ENCODE data around the gene ACP4. TPM values are rescaled to one million over a fixed set of nuclear protein-coding genes. Genes with fewer than 3 reads are reported as not detected.
"Not testable (repeated sequence)": the region's sequence is repeated elsewhere in the genome, so short reads cannot be mapped to it uniquely, and the experiment has no call there.

ACP4 gene
- total RNA-seq, 1 donor, result not detected

GRCh38 chr19:50749490-50749889 lies 40.7 kb upstream of the ACP4 start:
- H3K4me1 ChIP-seq (ENCODE audit: insufficient read depth, low read length), result no peaks in the 10 kb centered on the region
- no peak overlapping the region for H3K4me3 ChIP-seq (ENCODE audit: insufficient read depth, low read length)
- no peaks in the 10 kb centered on the region for H3K79me2 ChIP-seq (ENCODE audit: insufficient read depth, low read length)
- no peak for DNase-seq (ENCODE audit: insufficient read length, low spot score, missing footprints)
- no peak overlapping the region for H3K4me2 ChIP-seq (ENCODE audit: insufficient read depth, low read length)
- H4K20me1 ChIP-seq (ENCODE audit: insufficient read depth, low read length), result no peaks in the 10 kb centered on the region
- H3K27me3 ChIP-seq (ENCODE audit: insufficient read depth, low read length), result no peaks in the 10 kb centered on the region
- H3K9me3 ChIP-seq (ENCODE audit: low read depth, low read length), result no peaks in the 10 kb centered on the region
- H3K36me3 ChIP-seq (ENCODE audit: insufficient read depth, low read length), result no peaks in the 10 kb centered on the region
- H3K27ac ChIP-seq (ENCODE audit: low read depth, low read length), result no peak overlapping the region
- TF ChIP-seq, protein P1, sequence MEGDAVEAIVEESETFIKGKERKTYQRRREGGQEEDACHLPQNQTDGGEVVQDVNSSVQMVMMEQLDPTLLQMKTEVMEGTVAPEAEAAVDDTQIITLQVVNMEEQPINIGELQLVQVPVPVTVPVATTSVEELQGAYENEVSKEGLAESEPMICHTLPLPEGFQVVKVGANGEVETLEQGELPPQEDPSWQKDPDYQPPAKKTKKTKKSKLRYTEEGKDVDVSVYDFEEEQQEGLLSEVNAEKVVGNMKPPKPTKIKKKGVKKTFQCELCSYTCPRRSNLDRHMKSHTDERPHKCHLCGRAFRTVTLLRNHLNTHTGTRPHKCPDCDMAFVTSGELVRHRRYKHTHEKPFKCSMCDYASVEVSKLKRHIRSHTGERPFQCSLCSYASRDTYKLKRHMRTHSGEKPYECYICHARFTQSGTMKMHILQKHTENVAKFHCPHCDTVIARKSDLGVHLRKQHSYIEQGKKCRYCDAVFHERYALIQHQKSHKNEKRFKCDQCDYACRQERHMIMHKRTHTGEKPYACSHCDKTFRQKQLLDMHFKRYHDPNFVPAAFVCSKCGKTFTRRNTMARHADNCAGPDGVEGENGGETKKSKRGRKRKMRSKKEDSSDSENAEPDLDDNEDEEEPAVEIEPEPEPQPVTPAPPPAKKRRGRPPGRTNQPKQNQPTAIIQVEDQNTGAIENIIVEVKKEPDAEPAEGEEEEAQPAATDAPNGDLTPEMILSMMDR (IDR thresholded peaks at IDR 0.05; ENCODE audit: extremely low read depth, low read depth, low read length), result no peak
- no peak overlapping the region for H2AFZ ChIP-seq (ENCODE audit: low read length)

GRCh38 chr19:50750010-50750409 lies 40.2 kb upstream of the ACP4 start:
- H3K79me2 ChIP-seq (ENCODE audit: insufficient read depth, low read length), result no peaks in the 10 kb centered on the region
- no peak overlapping the region for H3K4me2 ChIP-seq (ENCODE audit: insufficient read depth, low read length)
- H3K9me3 ChIP-seq (ENCODE audit: low read depth, low read length), result no peaks in the 10 kb centered on the region
- no peaks in the 10 kb centered on the region for H4K20me1 ChIP-seq (ENCODE audit: insufficient read depth, low read length)
- TF ChIP-seq, protein P1 (IDR thresholded peaks at IDR 0.05; ENCODE audit: extremely low read depth, low read depth, low read length), result no peak
- H3K4me1 ChIP-seq (ENCODE audit: insufficient read depth, low read length), result no peaks in the 10 kb centered on the region
- H3K36me3 ChIP-seq (ENCODE audit: insufficient read depth, low read length), result no peaks in the 10 kb centered on the region
- no peak overlapping the region for H3K4me3 ChIP-seq (ENCODE audit: insufficient read depth, low read length)
- H2AFZ ChIP-seq (ENCODE audit: low read length), result no peak overlapping the region
- no peak overlapping the region for H3K27ac ChIP-seq (ENCODE audit: low read depth, low read length)
- DNase-seq (ENCODE audit: insufficient read length, low spot score, missing footprints), result no peak
- no peaks in the 10 kb centered on the region for H3K27me3 ChIP-seq (ENCODE audit: insufficient read depth, low read length)

GRCh38 chr19:50753879-50754278 lies 36.3 kb upstream of the ACP4 start:
- Histone ChIP-seq H3K27me3 (ENCODE audit: insufficient read depth, low read length) (no peaks in the 10 kb centered on the region), H4K20me1 (ENCODE audit: insufficient read depth, low read length) (no peaks in the 10 kb centered on the region), H3K9me3 (ENCODE audit: low read depth, low read length) (no peaks in the 10 kb centered on the region), H3K27ac (ENCODE audit: low read depth, low read length) (no peak overlapping the region), H3K36me3 (ENCODE audit: insufficient read depth, low read length) (no peaks in the 10 kb centered on the region), H3K4me2 (ENCODE audit: insufficient read depth, low read length) (no peak overlapping the region), H3K4me1 (ENCODE audit: insufficient read depth, low read length) (no peaks in the 10 kb centered on the region), H3K4me3 (ENCODE audit: insufficient read depth, low read length) (no peak overlapping the region), H2AFZ (ENCODE audit: low read length) (no peak overlapping the region), H3K79me2 (ENCODE audit: insufficient read depth, low read length) (no peaks in the 10 kb centered on the region)
- TF ChIP-seq, protein P1 (IDR thresholded peaks at IDR 0.05; ENCODE audit: extremely low read depth, low read depth, low read length), result no peak
- DNase-seq (ENCODE audit: insufficient read length, low spot score, missing footprints), result no peak

- H4K20me1 ChIP-seq (ENCODE audit: insufficient read depth, low read length); H3K9me3 ChIP-seq (ENCODE audit: low read depth, low read length); H3K27me3 ChIP-seq (ENCODE audit: insufficient read depth, low read length); H3K4me2 ChIP-seq (ENCODE audit: insufficient read depth, low read length); H3K36me3 ChIP-seq (ENCODE audit: insufficient read depth, low read length); H3K4me1 ChIP-seq (ENCODE audit: insufficient read depth, low read length); DNase-seq (ENCODE audit: insufficient read length, low spot score, missing footprints); H3K79me2 ChIP-seq (ENCODE audit: insufficient read depth, low read length); H2AFZ ChIP-seq (ENCODE audit: low read length); H3K27ac ChIP-seq (ENCODE audit: low read depth, low read length); H3K4me3 ChIP-seq (ENCODE audit: insufficient read depth, low read length): not testable (repeated sequence)
Measured at GRCh38 chr19:50756244-50756643, 34.0 kb upstream of the ACP4 start.

- not testable (repeated sequence) for DNase-seq (ENCODE audit: insufficient read length, low spot score, missing footprints); H3K4me1 ChIP-seq (ENCODE audit: insufficient read depth, low read length); H2AFZ ChIP-seq (ENCODE audit: low read length); H3K4me2 ChIP-seq (ENCODE audit: insufficient read depth, low read length); H3K27ac ChIP-seq (ENCODE audit: low read depth, low read length); H3K27me3 ChIP-seq (ENCODE audit: insufficient read depth, low read length); H3K79me2 ChIP-seq (ENCODE audit: insufficient read depth, low read length); H4K20me1 ChIP-seq (ENCODE audit: insufficient read depth, low read length); H3K4me3 ChIP-seq (ENCODE audit: insufficient read depth, low read length); H3K9me3 ChIP-seq (ENCODE audit: low read depth, low read length); H3K36me3 ChIP-seq (ENCODE audit: insufficient read depth, low read length)
Measured at GRCh38 chr19:50757624-50758023, 32.6 kb upstream of the ACP4 start.

GRCh38 chr19:50759076-50759475 lies 31.1 kb upstream of the ACP4 start:
- not testable (repeated sequence) for H3K79me2 ChIP-seq (ENCODE audit: insufficient read depth, low read length); H3K9me3 ChIP-seq (ENCODE audit: low read depth, low read length); H3K27me3 ChIP-seq (ENCODE audit: insufficient read depth, low read length); H3K36me3 ChIP-seq (ENCODE audit: insufficient read depth, low read length); H4K20me1 ChIP-seq (ENCODE audit: insufficient read depth, low read length); H3K4me3 ChIP-seq (ENCODE audit: insufficient read depth, low read length); H3K4me1 ChIP-seq (ENCODE audit: insufficient read depth, low read length); H3K4me2 ChIP-seq (ENCODE audit: insufficient read depth, low read length); H2AFZ ChIP-seq (ENCODE audit: low read length); DNase-seq (ENCODE audit: insufficient read length, low spot score, missing footprints); H3K27ac ChIP-seq (ENCODE audit: low read depth, low read length)
